Measurements from ENCODE around the gene PRKCB.

DNA sequence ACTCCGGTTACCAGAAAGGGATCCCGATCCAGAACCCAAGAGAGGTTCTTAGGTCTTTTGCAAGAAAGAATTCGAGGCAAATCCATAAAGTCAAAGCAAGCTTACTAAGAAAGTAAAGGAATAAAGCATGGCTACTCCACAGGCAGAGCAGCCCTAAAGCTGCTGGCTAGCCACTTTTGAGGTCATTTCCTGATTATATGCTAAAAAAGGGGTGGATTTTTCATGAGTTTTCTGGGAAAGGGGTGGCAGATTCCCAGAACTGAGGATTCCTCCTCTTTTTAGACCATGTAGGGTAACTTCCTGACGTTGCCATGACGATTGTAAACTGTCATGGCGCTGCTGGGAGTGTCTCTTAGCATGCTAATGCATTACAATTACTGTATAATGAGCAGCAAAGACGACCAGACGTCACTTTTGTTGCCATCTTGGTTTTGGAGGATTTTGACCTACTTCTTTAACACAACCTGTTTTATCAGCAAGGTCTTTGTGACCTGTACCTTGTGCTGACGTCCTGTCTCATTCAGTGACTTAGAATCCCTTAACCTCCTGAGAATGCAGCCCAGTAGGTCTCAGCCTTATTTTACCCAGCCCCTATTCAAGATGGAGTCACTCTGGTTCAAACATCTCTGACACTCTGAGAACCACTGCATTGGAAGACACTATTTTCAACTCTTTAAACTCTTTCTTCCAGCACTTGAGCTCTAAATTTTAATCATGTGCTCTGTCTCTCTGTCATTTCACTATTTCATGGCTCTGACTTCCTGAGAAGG lies 216.7 kb downstream of the PRKCB start:
- no peak for TF ChIP-seq POLR2A (IDR thresholded peaks at IDR 0.05)
- TF ChIP-seq, protein P1, sequence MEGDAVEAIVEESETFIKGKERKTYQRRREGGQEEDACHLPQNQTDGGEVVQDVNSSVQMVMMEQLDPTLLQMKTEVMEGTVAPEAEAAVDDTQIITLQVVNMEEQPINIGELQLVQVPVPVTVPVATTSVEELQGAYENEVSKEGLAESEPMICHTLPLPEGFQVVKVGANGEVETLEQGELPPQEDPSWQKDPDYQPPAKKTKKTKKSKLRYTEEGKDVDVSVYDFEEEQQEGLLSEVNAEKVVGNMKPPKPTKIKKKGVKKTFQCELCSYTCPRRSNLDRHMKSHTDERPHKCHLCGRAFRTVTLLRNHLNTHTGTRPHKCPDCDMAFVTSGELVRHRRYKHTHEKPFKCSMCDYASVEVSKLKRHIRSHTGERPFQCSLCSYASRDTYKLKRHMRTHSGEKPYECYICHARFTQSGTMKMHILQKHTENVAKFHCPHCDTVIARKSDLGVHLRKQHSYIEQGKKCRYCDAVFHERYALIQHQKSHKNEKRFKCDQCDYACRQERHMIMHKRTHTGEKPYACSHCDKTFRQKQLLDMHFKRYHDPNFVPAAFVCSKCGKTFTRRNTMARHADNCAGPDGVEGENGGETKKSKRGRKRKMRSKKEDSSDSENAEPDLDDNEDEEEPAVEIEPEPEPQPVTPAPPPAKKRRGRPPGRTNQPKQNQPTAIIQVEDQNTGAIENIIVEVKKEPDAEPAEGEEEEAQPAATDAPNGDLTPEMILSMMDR (IDR thresholded peaks at IDR 0.05 in 4 of 5, conservative IDR thresholded peaks at IDR 0.05 in 1 of 5), result no peak

Data from gastrocnemius medialis (tissue), 4 donors.